Brain microvascular endothelial cell (primary cell): ENCODE measurements around the gene KCNQ1OT1.

Experiments used
- DNase-seq: peaks from one replicate; pipeline ENCODE4 v3.0.0-alpha.2; 2020
- H3K27ac ChIP-seq: fragments of 250-450 bp; sonication (Bioruptor Pico); 2 replicates; pipeline ENCODE4 v1.5.1; 2020; ENCODE audit warnings: mild to moderate bottlenecking, moderate library complexity
- H3K27me3 ChIP-seq: fragments of 250-450 bp; sonication (Bioruptor Pico); replicated peaks from 2 replicates; pipeline ENCODE4 v1.5.1; 2020; ENCODE audit warnings: mild to moderate bottlenecking
- H3K36me3 ChIP-seq: fragments of 250-450 bp; sonication (Bioruptor Pico); replicated peaks from 2 replicates; pipeline ENCODE4 v1.5.1; 2020; ENCODE audit warnings: mild to moderate bottlenecking
- H3K4me3 ChIP-seq: 2 replicates; pipeline ENCODE4 v1.5.1; 2011; ENCODE audit warnings: low read depth, mild to moderate bottlenecking, control low read depth, low read length, moderate library complexity
- in situ Hi-C: cut with HindIII; loops from 2 replicates; pipeline ENCODE4 v1.10.0; 2017; ENCODE audit warnings: low sequenced_read_pairs, low pct_ligation_motif_present
- TF ChIP-seq, protein P1 (sequence below): IDR thresholded peaks from 2 replicates; pipeline ENCODE4 v1.5.1; 2011; ENCODE audit warnings: low read depth, mild to moderate bottlenecking, moderate library complexity, low read length, control low read depth, inconsistent platforms; ENCODE audit errors: missing control alignments

KCNQ1OT1 gene

DNA sequence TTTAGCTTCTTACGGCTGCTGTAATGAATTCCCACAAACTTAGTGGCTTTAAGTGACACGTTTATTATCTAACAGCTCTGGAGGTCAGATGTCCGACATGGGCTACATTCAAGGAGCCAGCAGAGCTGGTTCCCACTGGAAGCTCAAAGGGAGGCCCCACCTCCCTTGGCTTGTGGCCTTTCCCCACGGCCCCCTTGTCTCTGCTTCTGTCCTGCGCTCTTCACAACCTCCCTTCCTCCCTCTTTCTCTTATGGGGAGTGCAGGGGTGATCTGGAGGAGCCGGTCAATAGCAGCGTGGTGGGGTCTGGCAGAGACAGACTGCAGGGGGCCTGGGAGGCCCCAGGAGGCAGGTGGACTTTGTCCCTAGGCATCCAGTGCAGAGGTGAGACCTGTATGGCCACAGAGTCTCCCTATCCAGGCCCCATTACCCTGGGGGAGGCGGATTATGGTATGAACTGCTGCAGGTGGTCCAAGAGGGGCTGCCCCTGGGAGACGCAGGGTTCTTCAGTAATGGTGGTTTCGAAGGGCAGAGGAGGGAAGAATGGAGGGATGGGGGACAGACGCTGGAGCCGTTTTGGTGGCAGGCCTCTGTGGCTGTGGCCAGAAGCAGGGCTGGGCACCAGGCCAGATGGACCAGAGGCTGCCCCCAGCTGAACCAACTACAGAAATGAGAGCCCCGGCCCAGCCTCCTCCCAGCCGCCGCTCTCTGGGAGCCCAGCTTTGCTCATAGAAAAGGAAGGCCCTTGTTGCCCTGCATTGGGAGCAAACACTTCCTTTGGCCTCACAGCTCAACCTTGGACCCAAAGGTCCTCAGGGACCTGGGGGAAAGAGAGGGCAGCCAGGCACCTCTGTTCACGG, 30.7 kb upstream of the KCNQ1OT1 start:
- Histone ChIP-seq H3K36me3 (no peaks in the 10 kb centered on the region), H3K27ac (no peak overlapping the region), H3K27me3 (peaks cover 7% of the 10 kb centered on the region), H3K4me3 (no peak overlapping the region)
- no peak for DNase-seq
- in situ Hi-C loops, result no loop called here
- TF ChIP-seq, protein P1, sequence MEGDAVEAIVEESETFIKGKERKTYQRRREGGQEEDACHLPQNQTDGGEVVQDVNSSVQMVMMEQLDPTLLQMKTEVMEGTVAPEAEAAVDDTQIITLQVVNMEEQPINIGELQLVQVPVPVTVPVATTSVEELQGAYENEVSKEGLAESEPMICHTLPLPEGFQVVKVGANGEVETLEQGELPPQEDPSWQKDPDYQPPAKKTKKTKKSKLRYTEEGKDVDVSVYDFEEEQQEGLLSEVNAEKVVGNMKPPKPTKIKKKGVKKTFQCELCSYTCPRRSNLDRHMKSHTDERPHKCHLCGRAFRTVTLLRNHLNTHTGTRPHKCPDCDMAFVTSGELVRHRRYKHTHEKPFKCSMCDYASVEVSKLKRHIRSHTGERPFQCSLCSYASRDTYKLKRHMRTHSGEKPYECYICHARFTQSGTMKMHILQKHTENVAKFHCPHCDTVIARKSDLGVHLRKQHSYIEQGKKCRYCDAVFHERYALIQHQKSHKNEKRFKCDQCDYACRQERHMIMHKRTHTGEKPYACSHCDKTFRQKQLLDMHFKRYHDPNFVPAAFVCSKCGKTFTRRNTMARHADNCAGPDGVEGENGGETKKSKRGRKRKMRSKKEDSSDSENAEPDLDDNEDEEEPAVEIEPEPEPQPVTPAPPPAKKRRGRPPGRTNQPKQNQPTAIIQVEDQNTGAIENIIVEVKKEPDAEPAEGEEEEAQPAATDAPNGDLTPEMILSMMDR, result no peak

DNA sequence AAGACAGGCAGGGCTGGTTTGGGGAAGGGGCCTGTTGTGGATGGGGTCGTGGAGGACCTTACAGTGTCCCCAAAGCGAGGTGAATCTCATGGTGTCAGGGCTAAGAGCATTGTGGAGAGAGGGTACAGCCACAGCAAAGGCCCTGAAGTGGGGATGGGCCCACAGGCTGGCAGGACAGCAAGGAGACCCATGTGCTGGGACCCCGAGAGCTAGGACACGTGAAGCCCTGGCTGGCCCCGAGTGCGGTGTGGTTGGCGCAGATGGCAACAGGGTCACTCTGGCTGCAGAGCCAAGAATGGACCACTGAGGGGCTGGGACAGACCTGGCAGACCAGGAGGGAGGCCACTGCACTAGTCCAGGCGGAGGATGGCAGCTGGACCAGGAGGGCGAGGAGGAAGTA, 30.0 kb upstream of the KCNQ1OT1 start:
- no peaks in the 10 kb centered on the region for H3K36me3 ChIP-seq
- H3K4me3 ChIP-seq, result no peak overlapping the region
- DNase-seq, result no peak
- H3K27me3 ChIP-seq, result peaks cover 11% of the 10 kb centered on the region
- no peak overlapping the region for H3K27ac ChIP-seq
- in situ Hi-C loops, result no loop called here
- TF ChIP-seq, protein P1, result no peak

DNA sequence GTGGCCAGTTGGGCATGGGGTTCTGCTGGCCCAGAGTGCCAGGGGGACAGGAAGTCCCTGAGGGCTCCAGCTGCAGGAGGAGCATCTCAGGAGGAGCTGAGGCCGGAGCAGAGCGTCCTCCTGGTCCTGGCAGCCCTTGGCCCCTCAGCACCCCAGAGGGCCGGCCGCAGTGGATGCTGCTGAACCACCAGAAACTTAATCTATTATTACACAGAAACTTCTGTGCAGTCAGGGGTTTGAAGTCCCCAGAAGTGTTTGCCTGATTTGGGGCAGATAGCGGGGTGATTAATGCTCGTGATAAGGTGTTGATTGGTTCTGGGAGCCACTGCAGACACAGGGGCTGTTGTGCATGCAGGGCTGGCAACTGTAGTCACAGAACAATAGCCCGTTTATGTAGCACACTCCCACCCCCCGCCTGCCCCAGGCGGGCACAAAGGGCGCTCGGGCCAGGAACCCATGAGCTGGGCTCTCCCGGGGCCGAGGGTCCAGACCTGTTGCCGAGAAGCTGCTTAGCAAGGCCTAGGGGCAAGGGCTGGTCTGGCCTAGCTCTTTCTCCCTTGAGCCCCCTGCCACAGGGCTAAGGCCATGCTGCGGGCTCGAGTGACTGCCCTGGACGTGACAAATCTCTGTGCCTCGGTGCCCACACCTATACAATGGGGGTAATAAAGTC, 29.0 kb upstream of the KCNQ1OT1 start:
- in situ Hi-C loops, result no loop called here
- peaks cover 11% of the 10 kb centered on the region for H3K27me3 ChIP-seq

DNA sequence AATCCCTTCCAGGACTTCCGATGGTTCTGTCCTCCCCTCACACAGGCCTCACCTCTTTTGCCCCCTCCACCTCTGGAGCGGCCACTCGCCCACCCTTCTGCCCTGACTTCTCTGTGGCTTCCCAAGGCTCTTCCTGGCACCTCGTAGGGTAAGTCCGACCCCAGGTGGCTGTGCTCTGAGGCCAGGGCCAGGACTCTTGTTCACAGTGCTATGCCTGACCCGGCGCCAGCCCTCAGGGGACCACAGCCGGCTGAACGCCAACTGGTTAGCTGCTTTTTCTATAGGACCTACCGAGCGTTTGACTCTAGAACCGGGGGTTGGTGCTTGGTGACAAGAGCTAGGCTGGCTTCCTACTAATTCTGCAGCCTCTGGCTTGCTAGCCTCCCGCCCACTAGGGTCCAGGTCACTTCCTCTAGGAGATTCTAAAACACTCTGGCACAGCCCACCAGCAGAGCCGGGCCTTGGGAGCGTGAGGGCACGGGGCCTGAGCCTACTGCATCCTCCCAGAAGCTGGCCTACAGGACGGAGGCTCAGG, 28.4 kb upstream of the KCNQ1OT1 start:
- DNase-seq, result no peak
- no peaks in the 10 kb centered on the region for H3K36me3 ChIP-seq
- H3K4me3 ChIP-seq, result no peak overlapping the region
- TF ChIP-seq, protein P1, result no peak
- in situ Hi-C loops, result no loop called here
- peaks cover 11% of the 10 kb centered on the region for H3K27me3 ChIP-seq
- H3K27ac ChIP-seq, result no peak overlapping the region

More for the DNA sequence above, 29.0 kb upstream of the KCNQ1OT1 start:
- H3K4me3 ChIP-seq, result no peak overlapping the region
- TF ChIP-seq, protein P1, result no peak
- no peak overlapping the region for H3K27ac ChIP-seq
- DNase-seq, result no peak
- H3K36me3 ChIP-seq, result no peaks in the 10 kb centered on the region

DNA sequence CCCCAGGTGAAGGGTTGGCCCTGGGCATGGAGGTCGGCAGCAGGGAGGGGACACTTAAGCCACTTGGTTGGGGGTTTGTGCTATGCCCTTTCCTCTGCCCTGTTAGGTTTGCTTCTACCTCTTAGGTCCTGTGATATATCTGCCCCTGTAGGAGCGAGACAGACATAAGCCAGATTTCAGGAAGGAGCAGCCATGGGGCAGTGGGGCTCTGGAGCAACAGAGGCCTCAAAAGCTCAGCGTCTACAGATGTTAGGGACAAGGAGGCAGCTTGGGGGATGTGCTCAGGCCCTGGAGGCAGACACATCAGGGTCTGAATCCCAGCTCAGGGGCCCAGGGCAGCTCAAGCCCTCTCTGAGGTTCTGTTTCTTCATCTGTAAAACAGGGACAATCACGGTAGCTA, 27.2 kb upstream of the KCNQ1OT1 start:
- no peak overlapping the region for H3K4me3 ChIP-seq
- H3K27ac ChIP-seq, result no peak overlapping the region
- H3K36me3 ChIP-seq, result no peaks in the 10 kb centered on the region
- DNase-seq, result no peak
- H3K27me3 ChIP-seq, result peaks cover 20% of the 10 kb centered on the region
- in situ Hi-C loops, result no loop called here
- TF ChIP-seq, protein P1, result no peak
